Activated CD8-positive, alpha-beta memory T cell treated with anti-CD3 and anti-CD28 coated beads for 24 hours (primary cell): Measurements from ENCODE around the gene IGSF21.

ENCODE experiments used
- DNase-seq: peaks from one replicate; pipeline ENCODE4 v3.0.0-alpha.2; 2020

Gene IGSF21

GRCh38 chr1:18307329-18307898 is 199.8 kb downstream of the IGSF21 start:
- DNase-seq: no peak

GRCh38 chr1:18309552-18310155 is 202.1 kb downstream of the IGSF21 start:
- no peak for DNase-seq

- no peak for DNase-seq
These were observed 205.4 kb downstream of the IGSF21 start for GRCh38 chr1:18312961-18313360.

GRCh38 chr1:18313523-18313922 is 205.9 kb downstream of the IGSF21 start:
- no peak for DNase-seq

- DNase-seq: no peak
These were observed 206.8 kb downstream of the IGSF21 start for GRCh38 chr1:18314399-18314798.

GRCh38 chr1:18315449-18315848 is 207.9 kb downstream of the IGSF21 start:
- DNase-seq: no peak

GRCh38 chr1:18316764-18317163 is 209.2 kb downstream of the IGSF21 start:
- DNase-seq: no peak

GRCh38 chr1:18319099-18319498 is 211.5 kb downstream of the IGSF21 start:
- DNase-seq: no peak

- DNase-seq: no peak
These were observed 212.5 kb downstream of the IGSF21 start for GRCh38 chr1:18320051-18320450.

- no peak for DNase-seq
These were observed 214.9 kb downstream of the IGSF21 start for GRCh38 chr1:18322368-18323032.

GRCh38 chr1:18323259-18323658 is 215.7 kb downstream of the IGSF21 start:
- no peak for DNase-seq

GRCh38 chr1:18324246-18324645 is 216.6 kb downstream of the IGSF21 start:
- DNase-seq: no peak

- no peak for DNase-seq
These were observed 217.5 kb downstream of the IGSF21 start for GRCh38 chr1:18325136-18325535.

- no peak for DNase-seq
These were observed 218.8 kb downstream of the IGSF21 start for GRCh38 chr1:18326211-18326897.

- no peak for DNase-seq
These were observed 220.1 kb downstream of the IGSF21 start for GRCh38 chr1:18327650-18328049.

- no peak for DNase-seq
These were observed 221.2 kb downstream of the IGSF21 start for GRCh38 chr1:18328803-18329202.

- no peak for DNase-seq
These were observed 222.1 kb downstream of the IGSF21 start for GRCh38 chr1:18329469-18330253.

GRCh38 chr1:18332576-18332975 is 225.0 kb downstream of the IGSF21 start:
- DNase-seq: no peak

GRCh38 chr1:18333220-18333619 is 225.6 kb downstream of the IGSF21 start:
- DNase-seq: no peak

GRCh38 chr1:18336801-18337200 is 229.2 kb downstream of the IGSF21 start:
- no peak for DNase-seq

- DNase-seq: no peak
These were observed 230.2 kb downstream of the IGSF21 start for GRCh38 chr1:18337757-18338156.

- no peak for DNase-seq
These were observed 231.6 kb downstream of the IGSF21 start for GRCh38 chr1:18339161-18339560.

- no peak for DNase-seq
These were observed 232.7 kb downstream of the IGSF21 start for GRCh38 chr1:18340158-18340764.
